Measurements from ENCODE around the gene CCL3. TPM values are rescaled to one million over a fixed set of nuclear protein-coding genes. Genes with fewer than 3 reads are reported as not detected.
"Not testable (repeated sequence)": the region's sequence is repeated elsewhere in the genome, so short reads cannot be mapped to it uniquely, and the experiment has no call there.

Gene CCL3
- total RNA-seq, 1 experiment from 2014 or later: 0.98 TPM

DNA sequence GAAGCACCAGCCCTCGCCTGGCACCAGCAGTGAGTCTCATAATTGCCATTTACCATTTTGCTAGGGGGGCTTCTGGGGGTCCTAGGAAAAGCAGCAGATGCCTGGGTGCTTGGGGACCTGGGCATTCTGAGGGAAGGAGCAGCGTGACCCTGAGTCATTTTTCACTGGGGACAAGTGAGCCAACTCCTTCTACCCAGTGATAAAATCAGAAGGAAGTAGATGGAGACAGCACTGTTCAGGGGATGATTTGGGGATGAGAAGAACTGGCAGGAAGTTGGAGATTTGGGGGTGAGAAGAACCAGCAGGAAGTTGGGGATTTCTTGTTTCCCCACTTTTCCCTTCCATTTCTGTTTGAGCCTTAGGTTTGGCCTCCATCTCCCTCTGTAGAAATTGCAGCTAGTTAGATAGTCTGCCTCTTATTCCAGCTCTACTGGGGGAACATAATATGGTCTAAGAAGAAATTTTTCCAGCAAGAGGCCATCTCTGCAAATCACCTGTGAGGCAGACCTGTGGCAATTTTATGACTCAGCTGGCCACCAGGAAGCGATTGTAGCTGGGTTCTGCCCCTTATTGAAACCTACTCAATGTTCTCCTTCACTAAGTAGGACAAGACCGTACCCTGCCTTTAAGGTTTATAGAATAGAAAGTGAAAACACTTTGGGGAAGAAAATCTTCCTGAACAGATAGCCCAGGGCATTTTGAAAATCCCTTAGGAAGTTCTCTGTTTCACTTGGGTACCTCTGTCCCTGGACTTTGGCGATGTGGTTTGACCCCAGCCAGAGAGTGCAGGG, 8.1 kb downstream of the CCL3 start:
- intact Hi-C loops (cut with micrococcal nuclease); H4K20me1 ChIP-seq (ENCODE audit: insufficient read depth); H3K79me2 ChIP-seq (ENCODE audit: insufficient read depth, low read length); H2AFZ ChIP-seq (ENCODE audit: low read depth, low read length, poor library complexity, severe bottlenecking); H3K27ac ChIP-seq (ENCODE audit: low read depth, low read length); BruUV-seq (replicated peaks); ATAC-seq; POLR2A ChIA-PET; H3K9me2 ChIP-seq (ENCODE audit: insufficient read depth); H3K27me3 ChIP-seq (ENCODE audit: insufficient read depth, low read length); H3K4me2 ChIP-seq (ENCODE audit: low read length); H3K4me3 ChIP-seq (replicated peaks in 1 of 2; ENCODE audit: low read depth in 1 of 2, low read length in 2 of 2); H3K9ac ChIP-seq (ENCODE audit: low read length); RAD21 ChIA-PET (ENCODE audit: low non-redundant PET in 1 of 2, low total read pairs in 2 of 2, uncharacterized antibody in 2 of 2, unreplicated experiment in 2 of 2); H3K36me3 ChIP-seq (ENCODE audit: control insufficient read depth in 1 of 2, insufficient read depth in 2 of 2, low read length in 2 of 2); DNase-seq (ENCODE audit: low read depth, low spot score); H3K9me3 ChIP-seq (ENCODE audit: control insufficient read depth in 1 of 2, insufficient read depth in 1 of 2, low read depth in 1 of 2, low read length in 2 of 2); H3K4me1 ChIP-seq (ENCODE audit: control insufficient read depth in 1 of 2, insufficient read depth in 2 of 2, low read length in 2 of 2): not testable (repeated sequence)
- CTCF ChIA-PET: interaction anchor here (0.6 to 1.3 kb wide), 2 partner anchors 67 to 100 kb away, joined by 3 read pairs; no protein-coding TSS in a partner anchor

DNA sequence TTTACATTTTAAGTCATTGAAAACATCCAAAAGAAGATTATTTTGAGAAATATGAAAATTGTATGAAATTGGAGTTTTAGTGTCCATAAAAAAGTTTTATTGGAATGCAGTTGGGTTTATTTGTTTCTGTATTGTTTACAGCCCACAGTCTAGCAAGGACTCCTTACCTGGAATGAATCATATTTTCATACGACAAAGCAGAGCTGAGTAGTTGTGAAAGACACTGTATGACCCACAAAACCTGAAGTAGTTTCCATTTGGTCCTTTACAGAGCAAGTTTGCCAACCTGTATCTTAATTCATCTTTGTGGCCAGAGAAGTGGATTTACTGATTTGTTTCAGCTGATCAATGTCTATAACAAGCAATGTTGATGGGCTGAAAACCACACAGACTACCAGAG, 15.6 kb downstream of the CCL3 start:
- H2AFZ ChIP-seq (ENCODE audit: low read depth, low read length, poor library complexity, severe bottlenecking): no peak overlapping the region
- ChIA-PET CTCF (interaction anchor here (3.2 kb wide), 1 partner anchor 98 kb away, joined by 18 read pairs; no protein-coding TSS in a partner anchor), RAD21 (ENCODE audit: low non-redundant PET in 1 of 2, low total read pairs in 2 of 2, uncharacterized antibody in 2 of 2, unreplicated experiment in 2 of 2) (no interaction called here), POLR2A (no interaction called here)
- intact Hi-C loops (cut with micrococcal nuclease): no loop called here
- H3K9me3 ChIP-seq (ENCODE audit: control insufficient read depth in 1 of 2, insufficient read depth in 1 of 2, low read depth in 1 of 2, low read length in 2 of 2): no peaks in the 10 kb centered on the region
- no peaks in the 10 kb centered on the region for H4K20me1 ChIP-seq (ENCODE audit: insufficient read depth)
- no peak overlapping the region for H3K4me3 ChIP-seq (replicated peaks in 1 of 2; ENCODE audit: low read depth in 1 of 2, low read length in 2 of 2)
- H3K79me2 ChIP-seq (ENCODE audit: insufficient read depth, low read length): no peaks in the 10 kb centered on the region
- no peaks in the 10 kb centered on the region for H3K27me3 ChIP-seq (ENCODE audit: insufficient read depth, low read length)
- H3K9ac ChIP-seq (ENCODE audit: low read length): no peak overlapping the region
- no TSS peak for BruUV-seq (replicated peaks)
- H3K4me2 ChIP-seq (ENCODE audit: low read length): no peak overlapping the region
- H3K4me1 ChIP-seq (ENCODE audit: control insufficient read depth in 1 of 2, insufficient read depth in 2 of 2, low read length in 2 of 2): no peaks in the 10 kb centered on the region
- no peak for DNase-seq (ENCODE audit: low read depth, low spot score)
- H3K27ac ChIP-seq (ENCODE audit: low read depth, low read length): no peak overlapping the region
- H3K36me3 ChIP-seq (ENCODE audit: control insufficient read depth in 1 of 2, insufficient read depth in 2 of 2, low read length in 2 of 2): no peaks in the 10 kb centered on the region
- ATAC-seq: no peak
- peaks cover 3% of the 10 kb centered on the region; the same call in 1 of the 2 replicates for H3K9me2 ChIP-seq (ENCODE audit: insufficient read depth)
- TF ChIP-seq, protein P1, sequence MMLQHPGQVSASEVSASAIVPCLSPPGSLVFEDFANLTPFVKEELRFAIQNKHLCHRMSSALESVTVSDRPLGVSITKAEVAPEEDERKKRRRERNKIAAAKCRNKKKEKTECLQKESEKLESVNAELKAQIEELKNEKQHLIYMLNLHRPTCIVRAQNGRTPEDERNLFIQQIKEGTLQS (IDR thresholded peaks at IDR 0.05): no peak
- no peak for TF ChIP-seq SRF (IDR thresholded peaks at IDR 0.05; ENCODE audit: low read depth)
- TF ChIP-seq TCF7L2 (IDR thresholded peaks at IDR 0.05; ENCODE audit: borderline replicate concordance, extremely low read depth, insufficient read depth, insufficient read length): no peak
- TF ChIP-seq EZH2 (IDR thresholded peaks at IDR 0.05): no peak
- TF ChIP-seq JUND (IDR thresholded peaks at IDR 0.05): no peak
- no peak for TF ChIP-seq POLR2A (IDR thresholded peaks at IDR 0.05; ENCODE audit: borderline replicate concordance, extremely low read depth, insufficient read depth, insufficient read length)
- no peak for TF ChIP-seq FOSL1 (IDR thresholded peaks at IDR 0.05; ENCODE audit: low read depth)
- no peak for TF ChIP-seq ZFX (IDR thresholded peaks at IDR 0.05)
- TF ChIP-seq, protein P2, sequence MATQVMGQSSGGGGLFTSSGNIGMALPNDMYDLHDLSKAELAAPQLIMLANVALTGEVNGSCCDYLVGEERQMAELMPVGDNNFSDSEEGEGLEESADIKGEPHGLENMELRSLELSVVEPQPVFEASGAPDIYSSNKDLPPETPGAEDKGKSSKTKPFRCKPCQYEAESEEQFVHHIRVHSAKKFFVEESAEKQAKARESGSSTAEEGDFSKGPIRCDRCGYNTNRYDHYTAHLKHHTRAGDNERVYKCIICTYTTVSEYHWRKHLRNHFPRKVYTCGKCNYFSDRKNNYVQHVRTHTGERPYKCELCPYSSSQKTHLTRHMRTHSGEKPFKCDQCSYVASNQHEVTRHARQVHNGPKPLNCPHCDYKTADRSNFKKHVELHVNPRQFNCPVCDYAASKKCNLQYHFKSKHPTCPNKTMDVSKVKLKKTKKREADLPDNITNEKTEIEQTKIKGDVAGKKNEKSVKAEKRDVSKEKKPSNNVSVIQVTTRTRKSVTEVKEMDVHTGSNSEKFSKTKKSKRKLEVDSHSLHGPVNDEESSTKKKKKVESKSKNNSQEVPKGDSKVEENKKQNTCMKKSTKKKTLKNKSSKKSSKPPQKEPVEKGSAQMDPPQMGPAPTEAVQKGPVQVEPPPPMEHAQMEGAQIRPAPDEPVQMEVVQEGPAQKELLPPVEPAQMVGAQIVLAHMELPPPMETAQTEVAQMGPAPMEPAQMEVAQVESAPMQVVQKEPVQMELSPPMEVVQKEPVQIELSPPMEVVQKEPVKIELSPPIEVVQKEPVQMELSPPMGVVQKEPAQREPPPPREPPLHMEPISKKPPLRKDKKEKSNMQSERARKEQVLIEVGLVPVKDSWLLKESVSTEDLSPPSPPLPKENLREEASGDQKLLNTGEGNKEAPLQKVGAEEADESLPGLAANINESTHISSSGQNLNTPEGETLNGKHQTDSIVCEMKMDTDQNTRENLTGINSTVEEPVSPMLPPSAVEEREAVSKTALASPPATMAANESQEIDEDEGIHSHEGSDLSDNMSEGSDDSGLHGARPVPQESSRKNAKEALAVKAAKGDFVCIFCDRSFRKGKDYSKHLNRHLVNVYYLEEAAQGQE (IDR thresholded peaks at IDR 0.05; ENCODE audit: low read depth): no peak
- TF ChIP-seq SP1 (IDR thresholded peaks at IDR 0.05; ENCODE audit: low read depth): no peak
- TF ChIP-seq SIN3A (IDR thresholded peaks at IDR 0.05; ENCODE audit: low read depth): no peak
- no peak for TF ChIP-seq EZH2phosphoT487 (IDR thresholded peaks at IDR 0.05; ENCODE audit: borderline replicate concordance)
- TF ChIP-seq EGR1 (IDR thresholded peaks at IDR 0.05; ENCODE audit: low read depth): no peak
- no peak for TF ChIP-seq CEBPB (IDR thresholded peaks at IDR 0.05; ENCODE audit: low read depth)
- TF ChIP-seq, protein P3, sequence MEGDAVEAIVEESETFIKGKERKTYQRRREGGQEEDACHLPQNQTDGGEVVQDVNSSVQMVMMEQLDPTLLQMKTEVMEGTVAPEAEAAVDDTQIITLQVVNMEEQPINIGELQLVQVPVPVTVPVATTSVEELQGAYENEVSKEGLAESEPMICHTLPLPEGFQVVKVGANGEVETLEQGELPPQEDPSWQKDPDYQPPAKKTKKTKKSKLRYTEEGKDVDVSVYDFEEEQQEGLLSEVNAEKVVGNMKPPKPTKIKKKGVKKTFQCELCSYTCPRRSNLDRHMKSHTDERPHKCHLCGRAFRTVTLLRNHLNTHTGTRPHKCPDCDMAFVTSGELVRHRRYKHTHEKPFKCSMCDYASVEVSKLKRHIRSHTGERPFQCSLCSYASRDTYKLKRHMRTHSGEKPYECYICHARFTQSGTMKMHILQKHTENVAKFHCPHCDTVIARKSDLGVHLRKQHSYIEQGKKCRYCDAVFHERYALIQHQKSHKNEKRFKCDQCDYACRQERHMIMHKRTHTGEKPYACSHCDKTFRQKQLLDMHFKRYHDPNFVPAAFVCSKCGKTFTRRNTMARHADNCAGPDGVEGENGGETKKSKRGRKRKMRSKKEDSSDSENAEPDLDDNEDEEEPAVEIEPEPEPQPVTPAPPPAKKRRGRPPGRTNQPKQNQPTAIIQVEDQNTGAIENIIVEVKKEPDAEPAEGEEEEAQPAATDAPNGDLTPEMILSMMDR (IDR thresholded peaks at IDR 0.05 in 2 of 3, conservative IDR thresholded peaks at IDR 0.05 in 1 of 3; ENCODE audit: borderline replicate concordance in 1 of 3, insufficient read depth in 1 of 3, low read depth in 2 of 3, low read length in 2 of 3): no peak
